Measurements from ENCODE around the gene SCGB1A1.

- TF ChIP-seq, protein P1, sequence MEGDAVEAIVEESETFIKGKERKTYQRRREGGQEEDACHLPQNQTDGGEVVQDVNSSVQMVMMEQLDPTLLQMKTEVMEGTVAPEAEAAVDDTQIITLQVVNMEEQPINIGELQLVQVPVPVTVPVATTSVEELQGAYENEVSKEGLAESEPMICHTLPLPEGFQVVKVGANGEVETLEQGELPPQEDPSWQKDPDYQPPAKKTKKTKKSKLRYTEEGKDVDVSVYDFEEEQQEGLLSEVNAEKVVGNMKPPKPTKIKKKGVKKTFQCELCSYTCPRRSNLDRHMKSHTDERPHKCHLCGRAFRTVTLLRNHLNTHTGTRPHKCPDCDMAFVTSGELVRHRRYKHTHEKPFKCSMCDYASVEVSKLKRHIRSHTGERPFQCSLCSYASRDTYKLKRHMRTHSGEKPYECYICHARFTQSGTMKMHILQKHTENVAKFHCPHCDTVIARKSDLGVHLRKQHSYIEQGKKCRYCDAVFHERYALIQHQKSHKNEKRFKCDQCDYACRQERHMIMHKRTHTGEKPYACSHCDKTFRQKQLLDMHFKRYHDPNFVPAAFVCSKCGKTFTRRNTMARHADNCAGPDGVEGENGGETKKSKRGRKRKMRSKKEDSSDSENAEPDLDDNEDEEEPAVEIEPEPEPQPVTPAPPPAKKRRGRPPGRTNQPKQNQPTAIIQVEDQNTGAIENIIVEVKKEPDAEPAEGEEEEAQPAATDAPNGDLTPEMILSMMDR (IDR thresholded peaks at IDR 0.05) = no peak
- TF ChIP-seq POLR2A (IDR thresholded peaks at IDR 0.05) = no peak
Observed at GRCh38 chr11:62391642-62392425, 27.0 kb upstream of the SCGB1A1 start.
